AML-193 (cell line): ENCODE measurements around the gene SAPCD2.
"Not testable (repeated sequence)": the region's sequence is repeated elsewhere in the genome, so short reads cannot be mapped to it uniquely, and the experiment has no call there.

ENCODE experiments used
- DNase-seq, 2 experiments: peaks; one replicate each; lab custom pipeline; 2025; lab: John Stamatoyannopoulos, UW

The SAPCD2 gene

GRCh38 chr9:137048655-137049543 lies 21.5 kb downstream of the SAPCD2 start:
- DNase-seq: no peak

- peak; percentile 64 to 67 for DNase-seq
Measured at GRCh38 chr9:137046088-137046787, 24.1 kb downstream of the SAPCD2 start, which contains the start of gene NPDC1. Gene NPDC1 (minus strand): TSS chr9:137046177. CDS start chr9:137045989, 188 bp downstream.

GRCh38 chr9:137045294-137046087 lies 24.9 kb downstream of the SAPCD2 start:
- DNase-seq: no peak

- no peak for DNase-seq
Measured at GRCh38 chr9:137044502-137045177, 25.7 kb downstream of the SAPCD2 start.

- no peak for DNase-seq
Measured at GRCh38 chr9:137044037-137044436, 26.3 kb downstream of the SAPCD2 start.

GRCh38 chr9:137042751-137043727 lies 27.3 kb downstream of the SAPCD2 start:
- no peak for DNase-seq

GRCh38 chr9:137041124-137041523 lies 29.2 kb downstream of the SAPCD2 start:
- DNase-seq: no peak

- no peak for DNase-seq
Measured at GRCh38 chr9:137040568-137040967, 29.8 kb downstream of the SAPCD2 start.

- DNase-seq: no peak
Measured at GRCh38 chr9:137039611-137040366, 30.6 kb downstream of the SAPCD2 start.

- no peak for DNase-seq
Measured at GRCh38 chr9:137038916-137039315, 31.4 kb downstream of the SAPCD2 start.

GRCh38 chr9:137037483-137037882 lies 32.9 kb downstream of the SAPCD2 start:
- no peak for DNase-seq

- no peak for DNase-seq
Measured at GRCh38 chr9:137037035-137037434, 33.3 kb downstream of the SAPCD2 start.

- DNase-seq: no peak
Measured at GRCh38 chr9:137035937-137036336, 34.4 kb downstream of the SAPCD2 start.

GRCh38 chr9:137035507-137035834 lies 34.9 kb downstream of the SAPCD2 start:
- no peak for DNase-seq

GRCh38 chr9:137034709-137035506 lies 35.4 kb downstream of the SAPCD2 start:
- peak; percentile 77 to 84 for DNase-seq

GRCh38 chr9:137034039-137034708 lies 36.2 kb downstream of the SAPCD2 start:
- DNase-seq: peak; percentile 78 to 79

- not testable (repeated sequence) for DNase-seq
Measured at GRCh38 chr9:137033481-137033880, 36.9 kb downstream of the SAPCD2 start.

GRCh38 chr9:137032858-137033257 lies 37.5 kb downstream of the SAPCD2 start:
- DNase-seq: peak; percentile 92 to 95
